GM12801 (cell line): ENCODE data around the gene RNF123.

ENCODE experiments used
- TF ChIP-seq, protein P1 (sequence below): IDR thresholded peaks from one replicate; pipeline ENCODE4 v1.5.1; 2011; ENCODE audit warnings: control low read depth; ENCODE audit not compliant: insufficient read length; ENCODE audit errors: extremely low read depth

RNF123 gene

DNA sequence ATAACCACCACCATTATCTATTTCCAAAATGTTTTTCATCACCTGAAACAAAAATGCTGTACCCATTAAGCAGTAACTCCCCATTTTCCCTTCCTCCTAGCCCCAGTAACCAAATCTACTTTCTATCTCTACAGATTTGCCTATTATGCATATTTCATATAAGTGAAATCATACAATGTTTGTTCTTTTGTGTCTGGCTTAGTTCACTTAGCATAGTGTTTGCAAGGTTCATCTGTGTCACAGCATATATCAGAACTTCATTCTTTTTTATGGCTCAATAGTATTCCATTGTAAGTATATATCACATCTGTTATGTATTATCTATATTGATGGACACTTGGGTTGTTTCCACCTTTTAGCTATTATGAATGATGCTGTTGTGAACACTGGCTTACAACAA lies 51.1 kb downstream of the RNF123 start:
- TF ChIP-seq, protein P1, sequence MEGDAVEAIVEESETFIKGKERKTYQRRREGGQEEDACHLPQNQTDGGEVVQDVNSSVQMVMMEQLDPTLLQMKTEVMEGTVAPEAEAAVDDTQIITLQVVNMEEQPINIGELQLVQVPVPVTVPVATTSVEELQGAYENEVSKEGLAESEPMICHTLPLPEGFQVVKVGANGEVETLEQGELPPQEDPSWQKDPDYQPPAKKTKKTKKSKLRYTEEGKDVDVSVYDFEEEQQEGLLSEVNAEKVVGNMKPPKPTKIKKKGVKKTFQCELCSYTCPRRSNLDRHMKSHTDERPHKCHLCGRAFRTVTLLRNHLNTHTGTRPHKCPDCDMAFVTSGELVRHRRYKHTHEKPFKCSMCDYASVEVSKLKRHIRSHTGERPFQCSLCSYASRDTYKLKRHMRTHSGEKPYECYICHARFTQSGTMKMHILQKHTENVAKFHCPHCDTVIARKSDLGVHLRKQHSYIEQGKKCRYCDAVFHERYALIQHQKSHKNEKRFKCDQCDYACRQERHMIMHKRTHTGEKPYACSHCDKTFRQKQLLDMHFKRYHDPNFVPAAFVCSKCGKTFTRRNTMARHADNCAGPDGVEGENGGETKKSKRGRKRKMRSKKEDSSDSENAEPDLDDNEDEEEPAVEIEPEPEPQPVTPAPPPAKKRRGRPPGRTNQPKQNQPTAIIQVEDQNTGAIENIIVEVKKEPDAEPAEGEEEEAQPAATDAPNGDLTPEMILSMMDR: no peak

DNA sequence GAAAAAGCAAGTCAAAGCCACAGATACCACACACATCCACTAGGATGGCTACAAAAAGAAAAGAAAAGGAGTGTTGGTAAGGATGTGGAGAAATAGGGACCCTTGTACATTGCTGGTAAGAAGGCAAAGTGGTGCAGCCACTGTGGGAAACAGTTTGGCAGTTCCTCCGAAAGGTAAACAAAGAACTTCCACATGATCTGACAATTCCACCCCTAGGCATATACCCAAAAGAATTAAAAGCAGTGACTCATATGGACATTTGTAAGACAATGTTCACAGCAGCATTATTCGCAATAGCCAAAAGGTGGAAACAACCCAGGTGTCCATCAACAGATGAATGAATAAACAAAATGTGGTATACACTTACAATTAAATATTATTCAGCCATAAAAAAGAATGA lies 56.6 kb downstream of the RNF123 start:
- TF ChIP-seq, protein P1: no peak

DNA sequence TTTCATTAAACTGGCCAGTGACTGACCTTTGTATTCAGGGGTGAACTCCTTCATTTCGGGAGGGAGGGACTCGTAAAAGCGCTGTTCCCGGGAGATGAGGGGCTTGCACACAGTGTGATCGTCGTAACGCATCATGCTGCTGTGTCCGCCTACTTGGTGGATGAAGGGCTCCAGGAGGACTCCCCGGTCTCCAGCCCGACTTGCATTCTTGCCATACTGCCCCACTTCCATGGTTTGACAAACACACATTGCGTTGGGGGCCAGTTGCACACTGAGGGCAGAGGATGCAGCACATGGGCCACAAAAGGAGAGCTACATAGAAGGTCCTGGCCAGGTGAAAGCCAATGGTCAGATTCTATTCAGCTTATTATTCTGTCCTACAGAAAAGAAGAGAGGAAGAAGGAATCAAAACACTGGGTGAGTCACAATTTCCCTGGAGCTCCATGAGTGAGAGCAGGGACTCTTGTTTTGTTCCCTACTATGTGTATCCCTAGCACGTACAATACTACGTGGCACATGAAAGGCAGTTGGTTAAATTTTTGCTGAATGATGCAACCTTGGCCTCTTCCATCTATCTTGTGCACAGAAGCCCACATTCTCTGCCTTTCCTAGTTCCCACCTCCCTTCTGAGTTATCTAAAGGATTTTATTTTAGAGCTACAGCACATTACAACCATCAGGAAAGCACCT lies 58.6 kb downstream of the RNF123 start:
- TF ChIP-seq, protein P1: no peak

DNA sequence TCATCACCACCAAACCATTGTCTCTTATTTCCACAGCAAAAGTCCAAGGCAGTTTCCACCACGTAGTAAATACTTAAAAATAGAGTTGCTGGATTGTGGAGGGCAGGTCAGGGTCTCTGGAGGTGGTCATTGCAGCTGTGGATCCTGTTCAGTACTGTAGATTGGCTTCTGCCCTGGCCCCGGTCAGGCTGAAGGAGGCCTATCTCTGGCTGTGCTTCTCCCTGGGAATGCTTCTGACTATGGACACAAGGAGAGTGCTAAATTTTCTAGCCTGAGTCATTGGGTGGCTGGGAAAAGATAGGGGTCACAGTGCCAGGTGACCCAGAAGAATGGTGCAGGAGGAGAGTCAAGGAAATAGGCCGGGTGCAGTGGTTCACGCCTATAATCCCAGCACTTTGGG lies 60.7 kb downstream of the RNF123 start:
- TF ChIP-seq, protein P1: no peak

DNA sequence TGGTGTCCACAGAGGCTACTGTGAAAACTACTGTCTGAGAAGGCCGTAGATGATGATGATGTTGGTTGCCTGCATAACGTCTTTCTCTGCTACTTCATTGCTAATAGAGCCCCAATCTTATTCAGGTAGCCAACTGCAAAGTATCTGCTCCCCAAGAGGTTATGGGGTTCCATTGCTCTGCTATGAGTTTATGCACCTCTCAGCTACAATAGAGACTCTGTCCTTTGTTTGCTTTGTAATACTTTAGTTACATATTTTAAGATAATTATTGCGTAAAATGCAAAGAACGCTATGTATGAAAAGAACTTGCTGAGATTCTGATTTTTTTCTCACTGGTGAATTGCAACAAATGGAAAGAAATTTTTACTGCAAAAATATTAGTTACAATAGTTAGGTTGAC lies 62.1 kb downstream of the RNF123 start:
- TF ChIP-seq, protein P1: no peak

DNA sequence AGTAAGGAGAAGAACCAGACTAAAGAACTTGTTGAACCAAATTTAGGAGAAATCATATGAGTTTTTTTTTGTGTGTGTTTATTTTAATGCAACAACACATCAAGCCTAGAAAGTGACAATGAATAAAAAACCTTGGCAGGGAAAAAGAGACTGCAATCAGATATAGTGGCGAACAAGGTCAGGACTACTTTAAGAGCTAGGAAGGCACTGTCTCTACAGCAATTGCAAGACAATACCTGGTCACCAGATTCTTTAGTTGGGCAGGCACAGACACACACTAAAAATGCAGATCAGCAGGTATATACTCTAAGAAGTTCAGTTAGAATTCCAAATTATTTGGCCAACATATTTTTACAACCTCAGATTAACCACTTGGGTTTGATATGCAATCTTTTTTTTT lies 65.2 kb downstream of the RNF123 start:
- TF ChIP-seq, protein P1: no peak

DNA sequence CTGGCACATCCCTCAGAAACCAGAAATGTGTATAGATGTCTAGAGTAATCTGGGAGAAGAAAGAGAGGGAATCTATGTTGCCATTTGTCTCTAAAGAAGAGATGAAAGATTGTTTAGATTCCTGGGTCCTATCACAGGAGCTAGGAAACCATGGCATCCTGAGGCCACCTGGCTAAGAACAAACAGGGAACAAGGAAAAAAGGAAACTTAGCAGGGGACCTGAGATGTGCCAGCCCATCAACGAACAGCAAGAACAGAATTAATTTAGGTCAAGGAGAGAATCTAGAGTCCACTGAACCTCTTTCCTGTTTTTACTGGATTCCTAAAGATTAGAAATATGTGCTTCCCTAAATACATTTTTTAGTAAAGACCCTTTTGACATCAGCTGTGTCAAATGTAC lies 66.7 kb downstream of the RNF123 start:
- TF ChIP-seq, protein P1: no peak

DNA sequence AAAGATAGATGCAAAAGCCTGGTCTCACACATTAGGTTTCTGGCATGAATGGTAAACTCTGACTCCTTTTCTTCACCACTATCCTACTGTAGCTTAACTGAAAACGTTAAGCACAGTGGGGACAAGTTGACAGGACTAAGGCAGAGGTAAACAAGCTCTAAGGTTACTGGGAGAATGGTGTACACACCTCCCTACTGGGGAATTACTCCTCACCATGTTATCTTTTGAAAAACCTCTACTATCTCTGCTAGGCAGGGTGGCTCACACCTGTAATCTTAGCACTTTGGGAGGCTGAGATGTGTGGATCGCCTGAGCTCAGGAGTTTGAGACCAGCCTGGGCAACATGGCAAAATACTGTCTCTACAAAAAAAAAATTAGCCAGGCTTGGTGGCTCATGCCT lies 67.8 kb downstream of the RNF123 start:
- TF ChIP-seq, protein P1: no peak
